OCI-LY7 (cell line): ENCODE measurements around the gene HIP1. TPM values are rescaled to one million over a fixed set of nuclear protein-coding genes. Genes with fewer than 3 reads are reported as not detected.

Source experiments
- BruUV-seq: library from RNA; stranded (reverse); fragments of 400-500 nt; replicated peaks from 2 replicates; lab custom pipeline; 2021; lab: Mats Ljungman, UMichigan
- CTCF ChIA-PET: fragments of 300-600 bp; sonication (Branson Sonifier 250); formaldehyde crosslinking; loops from one replicate; lab custom pipeline; 2022; ENCODE audit warnings: antibody characterized with exemption; ENCODE audit not compliant: unreplicated experiment; lab: Charles Lee
- POLR2A ChIA-PET: fragments of 300-600 bp; sonication (Branson Sonifier 250); formaldehyde crosslinking; loops from one replicate; lab custom pipeline; 2022; ENCODE audit warnings: antibody characterized with exemption; lab: Charles Lee
- DNase-seq: peaks from one replicate; pipeline ENCODE4 v3.0.0-alpha.2; 2015; ENCODE audit warnings: low spot score
- H2AFZ ChIP-seq: fragments of 200-600 bp; sonication (generic), shearing (Covaris generic); 2 replicates; pipeline ENCODE4 v1.6.1; 2014; ENCODE audit warnings: mild to moderate bottlenecking, antibody characterized with exemption, low read length, moderate library complexity
- H3K27ac ChIP-seq: fragments of 200-600 bp; sonication (generic); 2 replicates; pipeline ENCODE4 v1.5.1; 2014; ENCODE audit warnings: mixed run types, low read depth, mild to moderate bottlenecking, moderate library complexity, low read length, inconsistent platforms; ENCODE audit not compliant: poor library complexity, severe bottlenecking
- H3K36me3 ChIP-seq: fragments of 200-600 bp; sonication (generic); 2 replicates; pipeline ENCODE4 v1.6.1; 2014; ENCODE audit warnings: mild to moderate bottlenecking, antibody characterized with exemption, low read length, moderate library complexity, mixed read lengths; ENCODE audit not compliant: insufficient read depth
- H3K4me1 ChIP-seq: fragments of 200-600 bp; sonication (generic); 2 replicates; pipeline ENCODE4 v1.5.1; 2014; ENCODE audit warnings: mild to moderate bottlenecking, low read length; ENCODE audit not compliant: insufficient read depth, poor library complexity, severe bottlenecking
- H3K4me2 ChIP-seq: fragments of 200-600 bp; sonication (generic); 2 replicates; pipeline ENCODE4 v1.6.1; 2014; ENCODE audit warnings: mild to moderate bottlenecking, low read length
- H3K4me3 ChIP-seq: fragments of 200-600 bp; sonication (generic); 2 replicates; pipeline ENCODE4 v1.5.1; 2014; ENCODE audit warnings: mild to moderate bottlenecking, low read depth, low read length; ENCODE audit not compliant: poor library complexity, severe bottlenecking
- H3K79me2 ChIP-seq: fragments of 200-600 bp; sonication (generic); 2 replicates; pipeline ENCODE4 v1.6.1; 2016; ENCODE audit warnings: low read depth, mild to moderate bottlenecking, low read length, moderate library complexity, mixed read lengths; ENCODE audit not compliant: insufficient read depth
- H3K9me2 ChIP-seq: fragments of 200-600 bp; sonication (generic); 2 replicates; pipeline ENCODE4 v1.6.1; 2016; ENCODE audit warnings: mild to moderate bottlenecking, low read length, mixed read lengths; ENCODE audit not compliant: insufficient read depth
- H3K9me3 ChIP-seq: fragments of 200-600 bp; sonication (generic); 2 replicates; pipeline ENCODE4 v1.6.1; 2014; ENCODE audit warnings: mild to moderate bottlenecking, mixed run types, low read length, mixed read lengths
- H4K20me1 ChIP-seq: fragments of 200-600 bp; sonication (generic); 2 replicates; pipeline ENCODE4 v1.6.1; 2014; ENCODE audit warnings: mild to moderate bottlenecking, antibody characterized with exemption, low read length, moderate library complexity, mixed read lengths; ENCODE audit not compliant: insufficient read depth
- EZH2phosphoT487 ChIP-seq: fragments of 200-600 bp; sonication (generic); IDR thresholded peaks from 2 replicates; pipeline ENCODE4 v1.6.1; 2018; ENCODE audit warnings: low read depth, borderline replicate concordance, mild to moderate bottlenecking, mixed run types, antibody characterized with exemption, low read length, moderate library complexity, mixed read lengths
- intact Hi-C: fragments of 100-400 bp; cut with micrococcal nuclease; formaldehyde crosslinking; loops from one replicate; pipeline ENCODE4 v1.10.0; 2022; ENCODE audit not compliant: unreplicated experiment
- total RNA-seq, 2 experiments: library from RNA; depleted of rRNA in 1 of 2; stranded (reverse); fragments of >200 nt in 1 of 2; shearing (Covaris generic) in 1 of 2; gene quantifications; 2 replicates each; pipeline ENCODE4 v1.2.3, GENCODE V29; 2014 to 2022
- TF ChIP-seq, protein P1 (sequence below): fragments of 200-600 bp; sonication (generic); conservative IDR thresholded peaks from 2 replicates; pipeline ENCODE4 v1.5.1; 2014; ENCODE audit warnings: mild to moderate bottlenecking, antibody characterized with exemption, low read length, moderate library complexity, mixed read lengths

Gene HIP1
- total RNA-seq, 2 experiments from 2014 or later = 15.0 to 27.8 TPM

DNA sequence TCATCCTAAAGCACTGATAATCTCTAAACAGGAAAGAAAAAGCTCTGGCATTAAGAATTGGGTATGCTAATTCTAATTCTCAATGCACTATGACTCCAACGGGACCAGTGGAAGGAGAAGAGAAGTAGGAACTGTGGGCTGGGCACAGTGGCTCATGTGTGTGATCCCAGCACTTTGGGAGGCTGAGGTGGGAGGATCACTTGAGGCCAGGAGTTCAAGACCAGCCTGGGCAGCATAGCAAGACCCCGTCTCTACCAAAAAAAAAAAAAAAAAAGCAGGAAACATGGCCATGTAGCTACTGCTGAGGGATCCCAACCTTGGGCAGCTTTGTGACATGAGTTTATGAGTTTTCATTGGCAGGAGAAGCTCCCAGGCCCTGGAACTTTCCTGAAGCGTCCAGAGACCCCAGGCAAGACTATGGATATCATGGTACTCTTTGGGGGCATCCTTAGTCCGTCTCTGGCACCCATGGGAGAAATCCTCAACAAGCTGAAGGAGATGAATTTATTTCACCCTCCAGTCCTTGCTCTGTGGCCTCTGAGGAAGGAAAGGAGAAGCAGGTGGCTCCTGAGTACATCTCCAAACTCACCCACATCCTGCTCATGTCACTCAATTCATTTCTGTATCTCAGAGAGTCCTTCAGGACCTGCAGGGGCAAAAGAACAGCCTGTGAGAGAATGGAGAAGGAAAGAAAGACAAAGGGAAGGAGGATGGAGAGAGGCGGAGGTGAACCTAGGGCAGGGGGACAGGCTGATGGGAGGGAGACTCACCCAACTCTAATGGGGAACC, 147.1 kb downstream of the HIP1 start:
- H3K4me1 ChIP-seq = no peaks in the 10 kb centered on the region
- H3K27ac ChIP-seq = no peak overlapping the region
- H3K4me2 ChIP-seq = no peak overlapping the region
- DNase-seq = no peak
- intact Hi-C loops = loop anchor here (10.0 kb wide), 1 partner anchor 47 kb away; no protein-coding TSS in a partner anchor
- H3K79me2 ChIP-seq = no peaks in the 10 kb centered on the region
- H3K36me3 ChIP-seq = peaks cover 4% of the 10 kb centered on the region; the same call in 1 of the 2 replicates
- H3K9me2 ChIP-seq = no peaks in the 10 kb centered on the region
- H4K20me1 ChIP-seq = no peaks in the 10 kb centered on the region
- H2AFZ ChIP-seq = no peak overlapping the region
- TF ChIP-seq, protein P1, sequence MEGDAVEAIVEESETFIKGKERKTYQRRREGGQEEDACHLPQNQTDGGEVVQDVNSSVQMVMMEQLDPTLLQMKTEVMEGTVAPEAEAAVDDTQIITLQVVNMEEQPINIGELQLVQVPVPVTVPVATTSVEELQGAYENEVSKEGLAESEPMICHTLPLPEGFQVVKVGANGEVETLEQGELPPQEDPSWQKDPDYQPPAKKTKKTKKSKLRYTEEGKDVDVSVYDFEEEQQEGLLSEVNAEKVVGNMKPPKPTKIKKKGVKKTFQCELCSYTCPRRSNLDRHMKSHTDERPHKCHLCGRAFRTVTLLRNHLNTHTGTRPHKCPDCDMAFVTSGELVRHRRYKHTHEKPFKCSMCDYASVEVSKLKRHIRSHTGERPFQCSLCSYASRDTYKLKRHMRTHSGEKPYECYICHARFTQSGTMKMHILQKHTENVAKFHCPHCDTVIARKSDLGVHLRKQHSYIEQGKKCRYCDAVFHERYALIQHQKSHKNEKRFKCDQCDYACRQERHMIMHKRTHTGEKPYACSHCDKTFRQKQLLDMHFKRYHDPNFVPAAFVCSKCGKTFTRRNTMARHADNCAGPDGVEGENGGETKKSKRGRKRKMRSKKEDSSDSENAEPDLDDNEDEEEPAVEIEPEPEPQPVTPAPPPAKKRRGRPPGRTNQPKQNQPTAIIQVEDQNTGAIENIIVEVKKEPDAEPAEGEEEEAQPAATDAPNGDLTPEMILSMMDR = no peak
- TF ChIP-seq EZH2phosphoT487 = no peak
- ChIA-PET POLR2A (interaction anchor here (1.0 kb wide), 1 partner anchor 63 kb away, joined by 7 read pairs; no protein-coding TSS in a partner anchor), CTCF (no interaction called here)
- no peak overlapping the region for H3K4me3 ChIP-seq
- no TSS peak for BruUV-seq
- no peaks in the 10 kb centered on the region for H3K9me3 ChIP-seq

DNA sequence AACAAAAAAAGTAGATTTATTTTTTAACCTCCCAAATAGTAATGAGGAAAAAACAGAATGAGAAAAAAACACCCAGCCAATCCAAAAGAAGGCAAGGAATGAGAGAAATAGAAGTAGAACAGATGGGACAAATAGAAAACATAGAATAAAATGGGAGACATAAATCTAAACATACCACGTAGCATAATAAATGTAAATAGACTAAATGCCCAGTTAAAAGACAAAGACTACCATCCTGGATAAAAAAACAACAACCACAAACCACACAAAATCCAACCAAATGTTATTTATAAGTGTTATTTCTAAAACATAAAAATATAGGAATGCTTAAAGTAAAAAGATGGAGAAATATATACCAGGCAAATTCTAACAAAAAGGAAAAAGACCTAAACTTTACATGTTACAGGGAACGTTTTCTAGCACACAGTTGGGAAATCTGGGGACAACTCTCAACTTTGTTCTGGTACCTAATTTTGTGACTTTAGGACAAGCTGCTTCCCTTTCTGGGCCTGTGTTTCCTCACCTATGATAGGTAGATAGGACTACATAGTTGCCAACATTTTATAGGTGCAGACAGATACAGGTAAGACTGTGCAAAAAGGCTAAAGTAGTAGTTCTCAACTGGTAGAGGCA, 148.3 kb downstream of the HIP1 start:
- H3K9me2 ChIP-seq = no peaks in the 10 kb centered on the region
- no peaks in the 10 kb centered on the region for H3K4me1 ChIP-seq
- no peak overlapping the region for H3K27ac ChIP-seq
- no peaks in the 10 kb centered on the region for H3K79me2 ChIP-seq
- no peak overlapping the region for H3K4me3 ChIP-seq
- POLR2A ChIA-PET = no interaction called here
- H4K20me1 ChIP-seq = no peaks in the 10 kb centered on the region
- no peak overlapping the region for H2AFZ ChIP-seq
- no peak overlapping the region for H3K4me2 ChIP-seq
- TF ChIP-seq, protein P1 = no peak
- no peak for DNase-seq
- H3K9me3 ChIP-seq = no peaks in the 10 kb centered on the region
- CTCF ChIA-PET = no interaction called here
- no TSS peak for BruUV-seq
- peaks cover 4% of the 10 kb centered on the region; the same call in 1 of the 2 replicates for H3K36me3 ChIP-seq
- intact Hi-C loops = loop anchor here (10.0 kb wide), 1 partner anchor 46 kb away; no protein-coding TSS in a partner anchor
